HG02840 (cell line): ENCODE data around the gene RHOF.
"Not testable (repeated sequence)": the region's sequence is repeated elsewhere in the genome, so short reads cannot be mapped to it uniquely, and the experiment has no call there.

ENCODE experiments used
- ATAC-seq: cut with Tn5 transposase; IDR thresholded peaks from one replicate; pipeline ENCODE4 v1.9.1; 2021; ENCODE audit warnings: mild to moderate bottlenecking, moderate library complexity, moderate number of reproducible peaks; ENCODE audit not compliant: unreplicated experiment, low FRiP score

Gene RHOF

GRCh38 chr12:121776190-121777098 lies 17.0 kb downstream of the RHOF start:
- ATAC-seq = no peak

- no peak for ATAC-seq
Observed at GRCh38 chr12:121775501-121775900, 18.0 kb downstream of the RHOF start.

- no peak for ATAC-seq
Observed at GRCh38 chr12:121774968-121775474, 18.5 kb downstream of the RHOF start.

GRCh38 chr12:121773011-121773777 lies 20.3 kb downstream of the RHOF start:
- ATAC-seq = no peak

DNA sequence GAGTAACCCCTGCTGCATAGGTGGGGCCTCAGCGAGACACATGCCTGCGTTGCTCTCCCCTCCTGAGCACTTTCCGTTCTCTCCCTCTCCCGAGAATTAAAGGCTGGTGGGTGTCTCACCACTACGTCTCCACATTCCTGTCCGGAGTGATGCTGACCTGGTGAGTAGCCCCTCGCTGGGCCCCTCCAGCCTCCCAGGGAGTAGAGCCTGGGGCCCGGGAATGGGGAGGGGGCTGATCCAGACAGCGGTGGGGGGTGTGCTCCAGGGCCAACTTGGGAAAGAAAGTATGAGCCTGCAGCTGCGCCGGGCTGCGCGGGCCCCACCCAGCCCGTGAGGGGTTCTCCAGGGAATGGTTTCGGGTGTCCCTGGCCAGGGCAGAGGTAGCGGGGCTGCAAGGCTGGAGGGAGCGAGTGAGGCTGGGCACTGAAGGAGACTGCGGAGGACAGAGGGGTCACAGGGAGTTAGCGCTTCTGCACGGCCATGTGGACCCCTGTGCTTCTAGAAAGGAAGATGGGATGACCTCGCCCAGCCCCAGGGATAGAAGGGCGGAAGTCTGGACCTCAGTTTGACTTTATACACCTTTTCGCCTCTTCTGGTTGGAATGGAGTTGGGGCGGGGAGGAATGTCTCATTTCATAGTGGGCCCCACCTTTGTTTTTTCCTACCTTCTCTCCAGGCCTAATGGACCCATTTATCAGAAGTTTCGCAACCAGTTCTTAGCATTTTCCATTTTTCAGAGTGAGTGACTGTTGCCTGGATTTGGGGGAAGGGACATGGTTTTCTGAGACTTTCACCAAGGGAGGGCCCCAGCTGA lies 22.5 kb downstream of the RHOF start:
- no peak for ATAC-seq

- ATAC-seq = no peak
Observed at GRCh38 chr12:121770388-121770787, 23.1 kb downstream of the RHOF start.

DNA sequence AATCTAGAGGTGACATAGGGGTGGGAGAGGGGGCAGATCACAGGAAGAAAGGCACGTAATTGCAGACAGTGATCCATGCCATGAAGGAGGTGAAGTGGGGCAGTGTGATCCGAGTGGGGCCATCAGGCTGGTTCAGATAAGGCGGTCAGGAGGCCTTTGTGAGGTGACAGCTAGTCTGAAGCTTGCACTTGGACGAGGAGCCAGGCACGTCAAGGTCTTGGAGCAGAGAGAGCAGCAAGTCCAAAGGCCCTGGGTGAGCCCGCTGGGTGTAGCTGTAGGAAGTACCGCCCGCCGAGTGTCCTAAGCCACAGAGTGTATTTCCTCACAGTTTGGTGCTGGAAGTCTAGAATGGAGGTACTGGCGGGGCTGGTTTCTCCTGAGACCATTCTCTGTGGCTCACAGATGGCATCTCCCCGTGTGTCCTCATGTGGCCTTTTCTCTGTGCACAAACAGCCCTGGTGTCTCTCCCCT lies 23.6 kb downstream of the RHOF start:
- no peak for ATAC-seq

- no peak for ATAC-seq
Observed at GRCh38 chr12:121769297-121769830, 24.1 kb downstream of the RHOF start.

DNA sequence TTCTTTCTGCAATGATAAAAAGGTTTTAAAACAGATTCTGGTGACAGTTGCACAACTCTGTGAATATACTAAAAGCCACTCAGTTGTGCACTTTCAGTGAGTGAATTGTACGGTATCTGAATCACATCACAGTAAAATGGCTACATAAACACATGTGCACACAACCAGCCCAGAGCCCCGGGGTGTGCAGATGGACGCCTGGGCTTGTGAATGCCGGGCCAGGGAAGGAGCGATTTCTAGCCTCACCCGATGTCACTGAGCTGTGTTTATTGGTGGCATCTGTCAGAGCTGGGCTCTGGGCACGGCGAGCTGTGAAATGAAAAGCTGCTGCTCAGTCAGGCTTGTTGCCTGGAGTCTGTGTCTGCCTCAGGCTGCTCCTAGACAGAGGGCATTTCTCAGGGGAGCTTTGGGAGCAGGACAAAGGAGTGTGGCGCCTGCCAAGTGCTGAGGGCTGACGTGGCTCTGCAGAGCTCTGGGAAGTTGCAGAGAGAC lies 25.9 kb downstream of the RHOF start:
- ATAC-seq = no peak

GRCh38 chr12:121766290-121767039 lies 27.0 kb downstream of the RHOF start:
- no peak for ATAC-seq

DNA sequence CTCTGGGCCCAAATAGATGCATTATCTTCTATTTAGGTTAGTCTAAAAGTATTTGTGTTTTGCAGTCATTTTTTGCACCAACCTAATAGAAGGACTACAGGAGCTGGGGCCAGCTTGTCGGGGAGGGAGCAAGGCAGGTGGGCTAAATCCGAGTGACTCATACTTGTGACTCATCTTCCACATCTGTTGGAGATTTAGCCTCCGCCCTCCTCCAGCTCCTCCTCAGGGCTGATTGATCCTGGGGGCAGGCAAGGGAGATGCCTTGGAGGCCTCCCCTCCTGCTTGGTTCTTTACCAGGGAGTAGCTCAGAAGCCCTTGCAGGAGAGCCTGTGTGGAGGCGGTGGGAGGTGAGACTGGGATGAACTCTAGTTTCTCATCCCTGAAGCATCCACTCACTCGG lies 27.9 kb downstream of the RHOF start:
- no peak for ATAC-seq

DNA sequence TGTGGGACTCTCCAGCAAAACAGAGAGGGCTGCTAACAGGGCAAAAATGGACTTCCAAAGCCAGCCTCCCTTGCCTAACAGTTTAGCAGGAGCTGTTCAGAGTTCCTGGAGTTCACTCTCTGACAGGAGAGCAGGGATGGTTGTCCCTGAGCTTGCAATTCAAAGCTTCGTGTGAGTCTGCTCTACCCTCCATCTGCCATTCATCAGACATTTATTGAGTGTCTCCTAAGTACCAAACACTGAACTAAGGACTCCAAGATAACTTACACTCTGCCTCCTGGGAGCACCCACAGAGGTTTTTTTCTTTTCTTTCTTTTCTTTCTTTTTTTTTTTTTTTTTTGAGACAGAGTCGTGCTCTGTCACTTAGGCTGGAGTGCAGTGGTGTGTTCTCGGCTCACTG lies 28.7 kb downstream of the RHOF start:
- no peak for ATAC-seq

GRCh38 chr12:121762269-121762668 lies 31.2 kb downstream of the RHOF start:
- no peak for ATAC-seq

DNA sequence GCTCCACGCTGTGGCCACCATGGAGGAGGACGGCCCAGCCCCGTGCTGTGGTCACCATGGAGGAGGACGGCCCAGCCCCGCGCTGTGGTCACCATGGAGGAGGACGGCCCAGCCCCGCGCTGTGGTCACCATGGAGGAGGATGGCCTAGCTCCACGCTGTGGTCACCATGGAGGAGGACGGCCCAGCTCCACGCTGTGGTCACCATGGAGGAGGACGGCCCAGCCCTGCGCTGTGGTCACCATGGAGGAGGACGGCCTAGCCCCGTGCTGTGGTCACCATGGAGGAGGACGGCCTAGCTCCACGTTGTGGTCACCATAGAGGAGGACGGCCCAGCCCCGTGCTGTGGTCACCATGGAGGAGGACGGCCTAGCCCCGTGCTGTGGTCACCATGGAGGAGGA lies 35.0 kb downstream of the RHOF start:
- ATAC-seq = not testable (repeated sequence)

- ATAC-seq = no peak
Observed at GRCh38 chr12:121755591-121755990, 37.9 kb downstream of the RHOF start.

- no peak for ATAC-seq
Observed at GRCh38 chr12:121754836-121755235, 38.7 kb downstream of the RHOF start.

- ATAC-seq = no peak
Observed at GRCh38 chr12:121753844-121754264, 39.6 kb downstream of the RHOF start.

GRCh38 chr12:121751749-121752351 lies 41.6 kb downstream of the RHOF start:
- ATAC-seq = no peak

- no peak for ATAC-seq
Observed at GRCh38 chr12:121751034-121751433, 42.5 kb downstream of the RHOF start.
